Fibroblast of lung (primary cell): ENCODE results near the gene CARMIL1.

Experiments used
- EZH2 ChIP-seq: IDR thresholded peaks from 2 replicates; pipeline ENCODE4 v1.5.1; 2012; ENCODE audit warnings: low read length, control low read depth, mild to moderate bottlenecking; ENCODE audit errors: missing control alignments
- TF ChIP-seq, protein P1 (sequence below), 2 donors: IDR thresholded peaks in 1 of 2; conservative IDR thresholded peaks in 1 of 2; 1 replicate in 1 of 2; 2 replicates in 1 of 2; pipeline ENCODE4 v1.5.1; 2011 to 2012; ENCODE audit warnings: low read length in 2 of 2, control low read depth in 1 of 2, inconsistent platforms in 1 of 2, low read depth in 1 of 2, mild to moderate bottlenecking in 1 of 2

DNA sequence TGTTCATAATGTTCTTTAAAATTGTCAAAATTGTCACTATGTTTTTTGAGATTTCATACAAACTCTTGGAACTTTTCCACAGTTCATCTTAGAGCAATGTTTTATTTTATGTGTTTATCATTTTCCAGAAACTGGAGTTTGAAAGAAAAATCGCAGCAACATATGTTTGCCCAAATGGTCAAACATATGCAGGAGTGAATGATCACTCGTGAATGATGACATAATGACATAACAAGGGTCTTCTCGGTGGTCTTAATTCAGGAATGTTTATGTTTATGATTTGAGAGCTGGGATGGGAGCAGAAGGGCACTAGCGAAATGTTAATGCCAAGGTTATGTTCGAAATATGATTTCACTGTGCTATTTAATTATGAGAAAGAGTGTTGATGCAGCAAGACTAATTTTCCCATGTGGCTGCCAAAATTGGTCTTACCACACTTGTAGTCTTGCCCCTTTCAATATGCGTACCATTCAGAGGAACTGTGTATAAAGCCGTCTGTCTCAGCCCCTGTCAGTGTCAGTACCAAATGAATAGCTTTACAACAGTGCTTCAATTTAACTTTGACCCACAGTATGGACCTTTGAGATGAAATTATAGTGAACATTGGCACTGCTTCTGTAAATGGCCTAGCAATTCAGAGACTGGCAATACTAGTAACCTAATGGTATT, 152.3 kb downstream of the CARMIL1 start:
- TF ChIP-seq, protein P1, sequence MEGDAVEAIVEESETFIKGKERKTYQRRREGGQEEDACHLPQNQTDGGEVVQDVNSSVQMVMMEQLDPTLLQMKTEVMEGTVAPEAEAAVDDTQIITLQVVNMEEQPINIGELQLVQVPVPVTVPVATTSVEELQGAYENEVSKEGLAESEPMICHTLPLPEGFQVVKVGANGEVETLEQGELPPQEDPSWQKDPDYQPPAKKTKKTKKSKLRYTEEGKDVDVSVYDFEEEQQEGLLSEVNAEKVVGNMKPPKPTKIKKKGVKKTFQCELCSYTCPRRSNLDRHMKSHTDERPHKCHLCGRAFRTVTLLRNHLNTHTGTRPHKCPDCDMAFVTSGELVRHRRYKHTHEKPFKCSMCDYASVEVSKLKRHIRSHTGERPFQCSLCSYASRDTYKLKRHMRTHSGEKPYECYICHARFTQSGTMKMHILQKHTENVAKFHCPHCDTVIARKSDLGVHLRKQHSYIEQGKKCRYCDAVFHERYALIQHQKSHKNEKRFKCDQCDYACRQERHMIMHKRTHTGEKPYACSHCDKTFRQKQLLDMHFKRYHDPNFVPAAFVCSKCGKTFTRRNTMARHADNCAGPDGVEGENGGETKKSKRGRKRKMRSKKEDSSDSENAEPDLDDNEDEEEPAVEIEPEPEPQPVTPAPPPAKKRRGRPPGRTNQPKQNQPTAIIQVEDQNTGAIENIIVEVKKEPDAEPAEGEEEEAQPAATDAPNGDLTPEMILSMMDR (conservative IDR thresholded peaks at IDR 0.05 in 1 of 2, IDR thresholded peaks at IDR 0.05 in 1 of 2; ENCODE audit: low read depth in 1 of 2, low read length in 2 of 2), result no peak
- no peak for TF ChIP-seq EZH2
